ENCODE results near the gene SPG11. TPM values are rescaled to one million over a fixed set of nuclear protein-coding genes. Genes with fewer than 3 reads are reported as not detected.
A peak's percentile ranks its signal among the peaks of the same experiment; 100 is the strongest.

SPG11 gene
- total RNA-seq, 1 experiment from 2014 or later: 55.0 TPM

GRCh38 chr15:44584162-44584749 lies 79.2 kb downstream of the SPG11 start:
- Histone ChIP-seq H3K4me1 (ENCODE audit: control insufficient read depth, insufficient read depth, low read length) (no peaks in the 10 kb centered on the region), H3K9me3 (ENCODE audit: control insufficient read depth, insufficient read depth, low read depth, low read length) (no peaks in the 10 kb centered on the region), H3K27me3 (ENCODE audit: control insufficient read depth, insufficient read depth, low read length) (no peaks in the 10 kb centered on the region), H3K27ac (ENCODE audit: low read length) (no peak overlapping the region), H3K4me3 (ENCODE audit: low read depth in 2 of 2, low read length in 2 of 2) (no peak overlapping the region), H3K36me3 (ENCODE audit: control insufficient read depth, insufficient read depth, low read length) (peaks cover 16% of the 10 kb centered on the region)
- CTCF ChIA-PET: interaction anchor here (0.7 to 0.8 kb wide), 2 partner anchors 66 to 152 kb away, joined by 4 to 6 read pairs; partner anchors contain the start of gene TRIM69
- no TSS peak for BruUV-seq (replicated peaks)
- peak; percentile 95 for ATAC-seq
- in situ Hi-C loops (cut with HindIII; ENCODE audit: low pct_unique_long_range_greater_than_20kb, low sequenced_read_pairs): no loop called here
- TF ChIP-seq SIN3A (IDR thresholded peaks at IDR 0.05; ENCODE audit: borderline replicate concordance, insufficient read depth, low read depth, low read length) (no peak), CTCF (IDR thresholded peaks at IDR 0.05) (peak; percentile 86)
- intact Hi-C loops (cut with micrococcal nuclease; ENCODE audit: unreplicated experiment): no loop called here
- peak; percentile 36 for DNase-seq (ENCODE audit: low read depth, low spot score)
- POLR2A ChIA-PET: no interaction called here

GRCh38 chr15:44580105-44580504 lies 83.4 kb downstream of the SPG11 start:
- in situ Hi-C loops (cut with HindIII; ENCODE audit: low pct_unique_long_range_greater_than_20kb, low sequenced_read_pairs): no loop called here
- DNase-seq (ENCODE audit: low read depth, low spot score) (no peak), ATAC-seq (no peak)
- intact Hi-C loops (cut with micrococcal nuclease; ENCODE audit: unreplicated experiment): no loop called here
- H3K36me3 ChIP-seq (ENCODE audit: control insufficient read depth, insufficient read depth, low read length): peaks cover 12% of the 10 kb centered on the region
- no peaks in the 10 kb centered on the region for H3K27me3 ChIP-seq (ENCODE audit: control insufficient read depth, insufficient read depth, low read length)
- ChIA-PET CTCF (no interaction called here), POLR2A (interaction anchor here (0.6 kb wide), 4 partner anchors 36 to 265 kb away, joined by 3 to 4 read pairs (median 3); no protein-coding TSS in a partner anchor)
- no peaks in the 10 kb centered on the region for H3K9me3 ChIP-seq (ENCODE audit: control insufficient read depth, insufficient read depth, low read depth, low read length)
- no peaks in the 10 kb centered on the region for H3K4me1 ChIP-seq (ENCODE audit: control insufficient read depth, insufficient read depth, low read length)
- no TSS peak for BruUV-seq (replicated peaks)
- TF ChIP-seq TCF7L2 (IDR thresholded peaks at IDR 0.05; ENCODE audit: low read depth, low read length): no peak
- no peak for TF ChIP-seq POLR2AphosphoS5 (IDR thresholded peaks at IDR 0.05; ENCODE audit: low read depth, low read length)
- no peak for TF ChIP-seq REST (IDR thresholded peaks at IDR 0.05; ENCODE audit: insufficient read depth in 1 of 2, low read depth in 2 of 2, low read length in 1 of 2)
- no peak for TF ChIP-seq CTCF (IDR thresholded peaks at IDR 0.05)
- no peak for TF ChIP-seq SIN3A (IDR thresholded peaks at IDR 0.05; ENCODE audit: borderline replicate concordance, insufficient read depth, low read depth, low read length)
- no peak overlapping the region for H3K4me3 ChIP-seq (ENCODE audit: low read depth in 2 of 2, low read length in 2 of 2)
- H3K27ac ChIP-seq (ENCODE audit: low read length): no peak overlapping the region

All from Panc1 (cell line).